Testis (tissue), 2 donors: Measurements from ENCODE around the gene ZNF740.

ENCODE experiments used
- POLR2A ChIP-seq: fragments of 450-650 bp; IDR thresholded peaks from one replicate; pipeline ENCODE4 v1.6.1; 2017; ENCODE audit warnings: antibody characterized with exemption, mild to moderate bottlenecking, moderate library complexity
- TF ChIP-seq, protein P1 (sequence below), 3 experiments: fragments of 450-650 bp in 2 of 3; fragments of 200-600 bp in 1 of 3; sonication (generic) in 1 of 3; IDR thresholded peaks; one replicate each; pipeline ENCODE4 v1.5.1; 2016 to 2019; ENCODE audit warnings: antibody characterized with exemption in 3 of 3, mild to moderate bottlenecking in 2 of 3, moderate library complexity in 1 of 3

- no peak for TF ChIP-seq POLR2A
- TF ChIP-seq, protein P1, sequence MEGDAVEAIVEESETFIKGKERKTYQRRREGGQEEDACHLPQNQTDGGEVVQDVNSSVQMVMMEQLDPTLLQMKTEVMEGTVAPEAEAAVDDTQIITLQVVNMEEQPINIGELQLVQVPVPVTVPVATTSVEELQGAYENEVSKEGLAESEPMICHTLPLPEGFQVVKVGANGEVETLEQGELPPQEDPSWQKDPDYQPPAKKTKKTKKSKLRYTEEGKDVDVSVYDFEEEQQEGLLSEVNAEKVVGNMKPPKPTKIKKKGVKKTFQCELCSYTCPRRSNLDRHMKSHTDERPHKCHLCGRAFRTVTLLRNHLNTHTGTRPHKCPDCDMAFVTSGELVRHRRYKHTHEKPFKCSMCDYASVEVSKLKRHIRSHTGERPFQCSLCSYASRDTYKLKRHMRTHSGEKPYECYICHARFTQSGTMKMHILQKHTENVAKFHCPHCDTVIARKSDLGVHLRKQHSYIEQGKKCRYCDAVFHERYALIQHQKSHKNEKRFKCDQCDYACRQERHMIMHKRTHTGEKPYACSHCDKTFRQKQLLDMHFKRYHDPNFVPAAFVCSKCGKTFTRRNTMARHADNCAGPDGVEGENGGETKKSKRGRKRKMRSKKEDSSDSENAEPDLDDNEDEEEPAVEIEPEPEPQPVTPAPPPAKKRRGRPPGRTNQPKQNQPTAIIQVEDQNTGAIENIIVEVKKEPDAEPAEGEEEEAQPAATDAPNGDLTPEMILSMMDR (IDR thresholded peaks at IDR 0.05) = no peak
Observed at GRCh38 chr12:53198486-53199110, 18.1 kb downstream of the ZNF740 start.
